HG03159 (cell line): Measurements from ENCODE around the gene NUP153.

Experiments
- ATAC-seq: cut with Tn5 transposase; IDR thresholded peaks from one replicate; pipeline ENCODE4 v1.9.1; 2021; ENCODE audit warnings: mild to moderate bottlenecking, moderate library complexity; ENCODE audit not compliant: unreplicated experiment

The NUP153 gene

DNA sequence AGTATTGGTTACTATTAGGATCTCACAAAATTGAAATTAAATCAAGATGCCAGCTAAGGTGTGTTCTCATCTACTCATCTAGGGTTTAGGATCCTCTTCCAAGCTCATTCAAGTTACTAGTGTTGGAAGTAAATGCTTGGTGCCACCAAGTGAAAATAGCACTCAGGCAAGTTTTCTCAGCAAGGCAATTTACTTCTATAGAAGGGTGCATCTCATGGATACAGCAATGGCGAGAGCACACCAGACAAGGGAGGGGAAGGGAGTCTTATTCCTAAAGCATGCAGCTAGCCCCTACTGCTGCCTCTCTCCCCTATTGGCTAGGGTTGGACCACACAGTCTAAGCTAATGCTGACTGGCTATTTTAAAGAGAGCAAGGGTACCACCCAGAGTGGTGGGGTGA is 129.7 kb downstream of the NUP153 start:
- ATAC-seq, result no peak

DNA sequence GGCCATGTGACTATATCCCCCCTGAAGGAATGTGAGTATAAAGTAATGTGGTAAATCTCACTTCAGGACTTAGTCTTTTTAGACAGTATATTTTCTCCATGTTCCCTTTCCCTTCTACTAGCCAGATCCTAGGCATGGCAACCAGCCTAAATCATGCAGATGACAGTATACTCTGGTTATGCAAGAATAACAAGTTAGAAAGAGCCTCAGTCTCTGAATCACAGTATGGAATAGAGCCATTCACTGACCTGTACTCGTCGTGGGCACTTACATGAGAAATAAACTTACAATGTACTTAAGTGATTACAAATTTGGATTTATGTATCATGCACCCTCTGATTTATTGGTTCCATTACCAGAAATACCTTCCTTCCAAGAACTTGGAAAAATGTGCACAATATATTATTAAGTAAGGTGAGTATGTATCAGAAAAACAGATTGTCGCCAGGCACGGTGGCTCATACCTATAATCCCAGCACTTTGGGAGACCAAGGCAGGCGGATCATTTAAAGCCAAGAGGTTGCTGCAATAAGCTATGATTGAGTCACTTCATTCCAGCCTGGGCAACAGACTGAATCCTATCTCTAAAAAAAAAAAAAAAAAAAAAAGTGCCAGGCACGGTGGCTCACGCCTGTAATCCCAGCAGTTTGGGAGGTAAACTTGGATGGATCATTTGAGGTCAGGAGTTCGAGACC is 131.7 kb downstream of the NUP153 start:
- no peak for ATAC-seq

DNA sequence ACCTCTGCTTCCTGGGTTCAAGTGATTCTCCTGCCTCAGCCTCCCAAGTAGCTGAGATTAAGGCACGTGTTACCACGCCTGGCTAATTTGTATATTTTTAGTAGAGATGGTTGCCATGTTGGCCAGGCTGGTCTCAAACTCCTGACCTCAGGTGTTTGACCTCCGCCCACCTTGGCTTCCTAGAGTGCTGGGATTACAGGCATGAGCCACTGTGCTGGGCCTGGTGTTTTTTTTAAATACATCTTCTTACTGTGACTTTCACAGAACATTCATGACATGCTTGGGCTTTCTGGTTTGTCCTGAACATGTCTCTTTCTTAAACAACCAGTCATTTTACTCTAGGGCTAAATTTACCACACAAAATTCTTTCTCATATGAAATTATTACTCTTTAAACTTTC is 141.3 kb downstream of the NUP153 start:
- no peak for ATAC-seq
